Forelimb muscle (tissue), 1 donor: Measurements from ENCODE around the gene LTBP2. TPM values are rescaled to one million over a fixed set of nuclear protein-coding genes. Genes with fewer than 3 reads are reported as not detected.

ENCODE experiments used
- DNase-seq: peaks from one replicate; pipeline ENCODE4 v3.0.0-alpha.2; 2013; ENCODE audit warnings: low read depth
- polyA plus RNA-seq: library from polyadenylated mRNA; unstranded; fragments of 120-200 nt; gene quantifications from one replicate; pipeline ENCODE4 v1.2.1, GENCODE V29; 2013; ENCODE audit not compliant: insufficient read length

The LTBP2 gene
- polyA plus RNA-seq, 1 donor, result 7.7 TPM

GRCh38 chr14:74490486-74490885 lies 121.6 kb downstream of the LTBP2 start:
- no peak for DNase-seq

- no peak for DNase-seq
Observed at GRCh38 chr14:74488786-74489397, 123.1 kb downstream of the LTBP2 start.

- DNase-seq, result no peak
Observed at GRCh38 chr14:74486164-74486563, 125.9 kb downstream of the LTBP2 start.

GRCh38 chr14:74483321-74483720 lies 128.7 kb downstream of the LTBP2 start:
- no peak for DNase-seq

- no peak for DNase-seq
Observed at GRCh38 chr14:74482571-74482970, 129.5 kb downstream of the LTBP2 start.

- DNase-seq, result no peak
Observed at GRCh38 chr14:74480046-74480445, 132.0 kb downstream of the LTBP2 start.

GRCh38 chr14:74478996-74479635 lies 132.9 kb downstream of the LTBP2 start:
- DNase-seq, result no peak

GRCh38 chr14:74476607-74477006 lies 135.4 kb downstream of the LTBP2 start:
- DNase-seq, result no peak

GRCh38 chr14:74476107-74476506 lies 135.9 kb downstream of the LTBP2 start:
- no peak for DNase-seq

GRCh38 chr14:74475678-74476077 lies 136.4 kb downstream of the LTBP2 start:
- DNase-seq, result no peak

GRCh38 chr14:74474376-74474775 lies 137.7 kb downstream of the LTBP2 start:
- DNase-seq, result no peak

- no peak for DNase-seq
Observed at GRCh38 chr14:74472601-74473000, 139.4 kb downstream of the LTBP2 start.

- DNase-seq, result no peak
Observed at GRCh38 chr14:74469548-74470518, 142.2 kb downstream of the LTBP2 start.

- DNase-seq, result no peak
Observed at GRCh38 chr14:74468513-74468912, 143.5 kb downstream of the LTBP2 start.

GRCh38 chr14:74465335-74465734 lies 146.7 kb downstream of the LTBP2 start:
- no peak for DNase-seq

GRCh38 chr14:74464785-74465184 lies 147.3 kb downstream of the LTBP2 start:
- no peak for DNase-seq

- DNase-seq, result no peak
Observed at GRCh38 chr14:74463697-74464096, 148.3 kb downstream of the LTBP2 start.

- DNase-seq, result no peak
Observed at GRCh38 chr14:74462993-74463392, 149.0 kb downstream of the LTBP2 start.

- no peak for DNase-seq
Observed at GRCh38 chr14:74459976-74460375, 152.1 kb downstream of the LTBP2 start.

GRCh38 chr14:74459289-74459946 lies 152.6 kb downstream of the LTBP2 start:
- no peak for DNase-seq

- DNase-seq, result no peak
Observed at GRCh38 chr14:74457565-74457895, 154.5 kb downstream of the LTBP2 start.
